PC-9 (cell line): ENCODE measurements around the gene PPBP. TPM values are rescaled to one million over a fixed set of nuclear protein-coding genes. Genes with fewer than 3 reads are reported as not detected.

Experiments
- BruUV-seq: library from RNA; stranded (reverse); fragments of 400-500 nt; replicated peaks from 2 replicates; lab custom pipeline; 2021; lab: Mats Ljungman, UMichigan
- CTCF ChIA-PET: fragments of 300-600 bp; sonication (Branson Sonifier 250); formaldehyde crosslinking; loops from one replicate; lab custom pipeline; 2022; ENCODE audit warnings: antibody characterized with exemption; lab: Charles Lee
- POLR2A ChIA-PET: fragments of 300-600 bp; sonication (Branson Sonifier 250); formaldehyde crosslinking; loops from one replicate; lab custom pipeline; 2022; ENCODE audit warnings: antibody characterized with exemption; ENCODE audit not compliant: unreplicated experiment; lab: Charles Lee
- DNase-seq, 2 experiments: peaks; one replicate each; pipeline versions ENCODE4 v3.0.0 to v3.0.0-alpha.2; 2015 to 2022; ENCODE audit warnings: mixed read lengths in 1 of 2
- H2AFZ ChIP-seq: fragments of 200-600 bp; sonication (generic); 2 replicates; pipeline ENCODE4 v1.8.1; 2017; ENCODE audit warnings: antibody characterized with exemption
- H3F3A ChIP-seq: fragments of 200-600 bp; sonication (generic); 2 replicates; pipeline ENCODE4 v1.8.1; 2017; ENCODE audit warnings: antibody characterized with exemption, mild to moderate bottlenecking, low read depth; ENCODE audit not compliant: insufficient read depth
- H3K27ac ChIP-seq: fragments of 200-600 bp; sonication (generic); 2 replicates; pipeline ENCODE4 v1.6.1; 2016; ENCODE audit warnings: mixed run types
- H3K27me3 ChIP-seq: fragments of 200-600 bp; sonication (generic); 2 replicates; pipeline ENCODE4 v1.6.1; 2016; ENCODE audit warnings: low read depth, mixed run types; ENCODE audit not compliant: insufficient read depth
- H3K36me3 ChIP-seq: fragments of 200-600 bp; sonication (generic); 2 replicates; pipeline ENCODE4 v1.6.1; 2016; ENCODE audit warnings: low read depth, mixed run types
- H3K4me1 ChIP-seq: fragments of 200-600 bp; sonication (generic); replicated peaks from 2 replicates; pipeline ENCODE4 v1.6.1; 2016; ENCODE audit warnings: mixed run types; ENCODE audit not compliant: insufficient read depth
- H3K4me2 ChIP-seq: fragments of 200-600 bp; sonication (generic); 2 replicates; pipeline ENCODE4 v1.6.1; 2017; ENCODE audit warnings: mixed run types
- H3K4me3 ChIP-seq: fragments of 200-600 bp; sonication (generic); 2 replicates; pipeline ENCODE4 v1.6.1; 2016; ENCODE audit warnings: mixed run types
- H3K79me2 ChIP-seq: fragments of 200-600 bp; sonication (generic); 2 replicates; pipeline ENCODE4 v1.6.1; 2017; ENCODE audit warnings: low read depth, mixed run types
- H3K9me2 ChIP-seq: fragments of 200-600 bp; sonication (generic); 2 replicates; pipeline ENCODE4 v1.8.1; 2017; ENCODE audit warnings: mild to moderate bottlenecking; ENCODE audit not compliant: insufficient read depth
- H3K9me3 ChIP-seq: fragments of 200-600 bp; sonication (generic); 2 replicates; pipeline ENCODE4 v1.8.1; 2016; ENCODE audit warnings: low read depth; ENCODE audit not compliant: insufficient read depth
- H4K20me1 ChIP-seq: fragments of 200-600 bp; sonication (generic); 2 replicates; pipeline ENCODE4 v1.8.1; 2017; ENCODE audit not compliant: insufficient read depth
- EZH2 ChIP-seq: fragments of 200-600 bp; sonication (generic); IDR thresholded peaks from 2 replicates; pipeline ENCODE4 v1.8.0; 2017; ENCODE audit warnings: antibody characterized with exemption, low read depth
- intact Hi-C: fragments of 100-400 bp; cut with micrococcal nuclease; formaldehyde crosslinking; loops from one replicate; pipeline ENCODE4 v1.10.0; 2022; ENCODE audit not compliant: unreplicated experiment
- total RNA-seq: library from RNA; stranded (reverse); gene quantifications from 2 replicates; pipeline ENCODE4 v1.2.3, GENCODE V29; 2021
- TF ChIP-seq, protein P1 (sequence below): fragments of 200-600 bp; sonication (generic); conservative IDR thresholded peaks from 2 replicates; pipeline ENCODE4 v1.6.1; 2017; ENCODE audit warnings: mixed run types, antibody characterized with exemption, mild to moderate bottlenecking, moderate library complexity

Gene PPBP
- total RNA-seq, 1 experiment from 2014 or later = not detected

- Histone ChIP-seq H2AFZ (no peak overlapping the region), H3K27ac (no peak overlapping the region), H3K4me2 (no peak overlapping the region), H3K79me2 (no peaks in the 10 kb centered on the region), H3K4me3 (no peak overlapping the region), H3K36me3 (no peaks in the 10 kb centered on the region), H4K20me1 (no peaks in the 10 kb centered on the region), H3K4me1 (no peaks in the 10 kb centered on the region), H3F3A (no peaks in the 10 kb centered on the region), H3K27me3 (no peaks in the 10 kb centered on the region), H3K9me3 (no peaks in the 10 kb centered on the region), H3K9me2 (no peaks in the 10 kb centered on the region; the same call in 1 of the 2 replicates)
- DNase-seq = no peak
- TF ChIP-seq EZH2 = no peak
- TF ChIP-seq, protein P1, sequence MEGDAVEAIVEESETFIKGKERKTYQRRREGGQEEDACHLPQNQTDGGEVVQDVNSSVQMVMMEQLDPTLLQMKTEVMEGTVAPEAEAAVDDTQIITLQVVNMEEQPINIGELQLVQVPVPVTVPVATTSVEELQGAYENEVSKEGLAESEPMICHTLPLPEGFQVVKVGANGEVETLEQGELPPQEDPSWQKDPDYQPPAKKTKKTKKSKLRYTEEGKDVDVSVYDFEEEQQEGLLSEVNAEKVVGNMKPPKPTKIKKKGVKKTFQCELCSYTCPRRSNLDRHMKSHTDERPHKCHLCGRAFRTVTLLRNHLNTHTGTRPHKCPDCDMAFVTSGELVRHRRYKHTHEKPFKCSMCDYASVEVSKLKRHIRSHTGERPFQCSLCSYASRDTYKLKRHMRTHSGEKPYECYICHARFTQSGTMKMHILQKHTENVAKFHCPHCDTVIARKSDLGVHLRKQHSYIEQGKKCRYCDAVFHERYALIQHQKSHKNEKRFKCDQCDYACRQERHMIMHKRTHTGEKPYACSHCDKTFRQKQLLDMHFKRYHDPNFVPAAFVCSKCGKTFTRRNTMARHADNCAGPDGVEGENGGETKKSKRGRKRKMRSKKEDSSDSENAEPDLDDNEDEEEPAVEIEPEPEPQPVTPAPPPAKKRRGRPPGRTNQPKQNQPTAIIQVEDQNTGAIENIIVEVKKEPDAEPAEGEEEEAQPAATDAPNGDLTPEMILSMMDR = no peak
- ChIA-PET CTCF (no interaction called here), POLR2A (no interaction called here)
- intact Hi-C loops = no loop called here
- no TSS peak for BruUV-seq
These were observed 1.9 kb upstream of the PPBP start for GRCh38 chr4:73989928-73990327.

DNA sequence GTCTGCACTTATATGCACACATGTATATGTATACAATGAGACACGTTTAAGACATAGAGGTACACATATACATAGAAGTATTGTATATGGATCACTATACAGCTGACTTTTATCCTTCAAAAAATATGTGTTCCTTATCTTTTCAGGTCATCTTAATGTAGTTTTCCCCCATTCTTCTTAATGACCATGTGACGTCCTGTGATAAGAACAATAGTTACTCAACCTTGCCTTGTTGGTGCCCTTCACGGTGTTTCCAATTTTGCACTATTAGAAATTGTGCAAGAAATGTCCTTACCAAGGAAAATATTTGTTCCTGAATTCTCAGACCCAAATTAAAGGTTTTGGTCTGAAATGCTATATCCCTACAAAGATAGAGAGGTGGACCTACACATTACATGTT, 1.0 kb upstream of the PPBP start:
- no peak overlapping the region for H2AFZ ChIP-seq
- no peak overlapping the region for H3K4me3 ChIP-seq
- DNase-seq = no peak
- ChIA-PET POLR2A (no interaction called here), CTCF (no interaction called here)
- no peaks in the 10 kb centered on the region for H3K79me2 ChIP-seq
- no peaks in the 10 kb centered on the region for H3K4me1 ChIP-seq
- H4K20me1 ChIP-seq = no peaks in the 10 kb centered on the region
- no peaks in the 10 kb centered on the region for H3K36me3 ChIP-seq
- no peaks in the 10 kb centered on the region for H3K9me3 ChIP-seq
- no peaks in the 10 kb centered on the region for H3K9me2 ChIP-seq
- H3F3A ChIP-seq = no peaks in the 10 kb centered on the region
- intact Hi-C loops = no loop called here
- no TSS peak for BruUV-seq
- H3K4me2 ChIP-seq = no peak overlapping the region
- TF ChIP-seq EZH2 = no peak
- TF ChIP-seq, protein P1 = no peak
- H3K27me3 ChIP-seq = no peaks in the 10 kb centered on the region
- H3K27ac ChIP-seq = no peak overlapping the region

DNA sequence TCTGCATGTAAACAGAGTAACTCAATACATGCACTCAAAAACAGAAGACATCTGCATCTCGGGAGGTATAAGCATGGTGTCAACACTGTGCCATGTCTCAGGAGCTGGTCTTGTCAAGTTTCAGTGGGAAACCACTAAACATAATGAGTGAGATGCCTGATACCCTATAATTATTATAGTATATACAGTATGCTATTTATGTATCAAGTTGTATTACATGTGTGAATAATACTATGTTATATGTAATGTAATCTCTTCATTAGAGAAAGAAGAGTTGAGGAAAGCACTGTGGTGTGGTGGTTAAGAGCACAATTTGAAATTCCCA, 2.5 kb downstream of the PPBP start:
- Histone ChIP-seq H4K20me1 (no peaks in the 10 kb centered on the region), H3K4me2 (no peak overlapping the region), H3K79me2 (no peaks in the 10 kb centered on the region), H3F3A (no peaks in the 10 kb centered on the region), H3K9me3 (no peaks in the 10 kb centered on the region), H3K4me1 (no peaks in the 10 kb centered on the region), H2AFZ (no peak overlapping the region), H3K27me3 (no peaks in the 10 kb centered on the region), H3K9me2 (no peaks in the 10 kb centered on the region), H3K27ac (no peak overlapping the region), H3K4me3 (no peak overlapping the region), H3K36me3 (no peaks in the 10 kb centered on the region)
- BruUV-seq = no TSS peak
- ChIA-PET CTCF (no interaction called here), POLR2A (no interaction called here)
- DNase-seq = no peak
- TF ChIP-seq, protein P1 = no peak
- TF ChIP-seq EZH2 = no peak
- intact Hi-C loops = no loop called here
